Measurements from ENCODE around the gene C1orf74.
A peak's percentile ranks its signal among the peaks of the same experiment; 100 is the strongest.

Gene C1orf74

GRCh38 chr1:209769171-209769904 lies 15.0 kb downstream of the C1orf74 start:
- DNase-seq, result no peak

DNA sequence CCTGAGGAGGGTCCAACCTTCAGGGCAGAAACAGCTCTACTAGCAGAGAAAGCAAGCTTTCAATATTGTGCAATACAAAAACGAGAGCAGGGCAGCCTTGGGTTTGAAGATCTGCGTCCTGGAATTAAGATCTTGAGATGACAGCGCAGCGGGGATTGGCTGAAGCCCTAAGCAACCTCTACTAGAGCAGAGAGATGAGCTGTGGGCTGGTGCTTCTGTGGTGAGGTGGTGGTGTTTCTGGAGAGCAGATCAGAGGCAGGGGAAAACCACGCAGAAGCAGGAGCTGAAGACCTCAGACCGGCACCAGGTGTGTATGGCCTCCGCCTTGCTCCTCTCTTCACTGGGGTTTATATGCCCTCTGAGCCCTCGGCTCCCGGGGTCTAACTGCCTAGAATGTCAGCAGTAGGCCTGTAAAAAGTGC lies 16.0 kb downstream of the C1orf74 start:
- no peak for DNase-seq

DNA sequence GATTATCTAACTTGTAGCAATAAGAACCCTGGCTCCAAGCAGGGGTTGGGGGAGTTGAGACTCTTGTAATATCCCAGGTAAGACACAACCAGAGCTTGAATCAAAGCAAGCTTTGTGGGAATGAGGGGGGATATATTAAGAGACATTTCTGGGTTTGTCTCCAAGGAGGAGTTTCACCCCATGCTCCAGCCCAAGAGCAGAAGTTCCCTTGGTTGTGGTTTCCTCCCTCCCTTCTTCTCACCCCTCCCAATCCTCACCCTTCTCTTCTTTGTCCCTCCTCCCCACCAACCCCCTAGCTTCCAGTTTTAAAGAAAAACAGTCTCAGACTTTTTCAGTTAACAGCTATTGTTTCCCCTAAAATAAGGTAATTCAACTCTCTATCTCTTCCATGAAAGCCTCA lies 16.7 kb downstream of the C1orf74 start:
- no peak for DNase-seq

DNA sequence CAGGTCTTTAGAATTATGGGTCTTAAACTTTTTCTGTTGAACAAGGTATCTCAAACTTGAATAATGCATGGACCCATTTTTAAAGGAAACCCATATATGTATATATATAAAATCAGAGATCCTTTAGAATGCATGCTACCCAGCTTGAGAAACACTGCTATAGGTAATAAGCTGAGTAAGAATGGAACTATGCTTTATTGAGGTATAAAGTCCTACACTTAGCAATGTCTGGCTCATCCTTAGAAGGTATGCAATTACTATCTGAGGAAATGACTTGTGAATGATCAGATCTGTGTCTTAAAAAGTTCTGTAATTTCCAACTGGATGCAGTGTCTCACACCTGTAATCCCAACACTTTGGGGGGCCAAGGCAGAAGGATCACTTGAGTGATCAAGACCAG lies 17.3 kb downstream of the C1orf74 start:
- no peak for DNase-seq

DNA sequence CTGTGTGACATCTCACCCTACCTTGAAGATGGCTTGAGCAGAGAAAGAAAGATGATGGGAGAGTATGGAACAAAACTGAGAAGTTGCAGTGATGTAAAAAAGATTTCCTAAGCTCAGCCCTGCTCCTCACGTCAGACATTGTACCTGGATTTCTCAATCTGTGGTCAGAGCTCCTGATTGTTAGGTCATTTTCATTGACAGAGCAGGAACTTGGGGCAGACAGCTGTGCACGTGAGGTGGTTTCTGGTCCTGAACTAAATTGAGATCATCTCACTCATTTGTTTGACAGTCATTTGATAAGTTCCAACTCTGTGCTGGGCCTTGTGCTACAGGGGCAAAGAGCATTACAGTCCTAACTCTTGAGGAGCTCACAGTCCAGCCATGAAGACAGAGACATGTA lies 18.3 kb downstream of the C1orf74 start:
- DNase-seq, result no peak

DNA sequence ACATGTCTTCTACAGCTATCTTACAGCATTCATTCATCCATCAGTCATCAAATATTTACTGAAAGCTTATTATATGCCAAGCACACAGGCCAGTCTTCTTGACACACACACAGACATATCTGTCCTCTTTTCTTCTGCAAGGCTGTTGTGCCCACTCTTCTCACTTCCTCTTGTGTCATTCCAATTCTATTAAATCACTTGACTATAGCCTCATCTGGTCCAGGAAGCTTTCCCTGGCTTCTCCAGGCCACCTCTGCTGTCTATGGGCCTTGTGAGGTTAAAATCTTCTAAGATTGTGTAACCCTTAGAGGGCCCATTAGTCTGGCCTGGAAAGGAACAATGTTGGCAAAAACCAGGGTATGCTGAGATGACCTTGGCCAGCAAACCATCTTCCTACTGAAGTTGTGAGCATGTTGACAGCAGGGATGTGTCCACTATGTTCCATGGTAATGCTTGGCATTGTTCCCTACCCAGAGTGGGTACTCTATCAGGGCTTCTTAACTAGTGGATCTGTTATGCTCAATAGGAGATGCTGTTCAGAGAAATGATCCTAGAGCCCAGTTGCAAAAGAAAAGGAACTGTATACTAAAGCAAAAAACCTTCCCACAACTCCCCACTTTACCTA lies 23.2 kb downstream of the C1orf74 start:
- DNase-seq, result no peak

GRCh38 chr1:209759829-209760359 lies 24.5 kb downstream of the C1orf74 start:
- no peak for DNase-seq

DNA sequence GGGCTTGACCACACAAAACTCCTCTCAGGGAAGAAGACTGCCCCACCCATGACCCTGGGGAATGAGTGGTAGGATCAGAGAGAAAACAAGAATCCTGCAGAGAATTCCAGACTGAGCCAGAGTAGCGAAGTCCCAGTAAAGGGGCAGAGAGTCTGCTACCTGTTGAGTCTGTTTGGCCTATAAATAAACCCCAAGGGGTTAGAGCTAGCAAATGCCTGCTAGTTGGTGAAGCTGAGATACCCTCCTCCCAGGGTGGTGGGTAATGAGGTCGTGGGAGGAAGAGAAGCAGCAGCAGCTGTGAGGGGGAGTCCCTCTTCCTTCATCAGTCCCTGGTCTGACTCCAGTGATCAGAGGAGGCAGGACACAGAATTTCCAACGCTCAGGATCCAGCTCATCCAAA lies 26.0 kb downstream of the C1orf74 start:
- DNase-seq, result no peak

DNA sequence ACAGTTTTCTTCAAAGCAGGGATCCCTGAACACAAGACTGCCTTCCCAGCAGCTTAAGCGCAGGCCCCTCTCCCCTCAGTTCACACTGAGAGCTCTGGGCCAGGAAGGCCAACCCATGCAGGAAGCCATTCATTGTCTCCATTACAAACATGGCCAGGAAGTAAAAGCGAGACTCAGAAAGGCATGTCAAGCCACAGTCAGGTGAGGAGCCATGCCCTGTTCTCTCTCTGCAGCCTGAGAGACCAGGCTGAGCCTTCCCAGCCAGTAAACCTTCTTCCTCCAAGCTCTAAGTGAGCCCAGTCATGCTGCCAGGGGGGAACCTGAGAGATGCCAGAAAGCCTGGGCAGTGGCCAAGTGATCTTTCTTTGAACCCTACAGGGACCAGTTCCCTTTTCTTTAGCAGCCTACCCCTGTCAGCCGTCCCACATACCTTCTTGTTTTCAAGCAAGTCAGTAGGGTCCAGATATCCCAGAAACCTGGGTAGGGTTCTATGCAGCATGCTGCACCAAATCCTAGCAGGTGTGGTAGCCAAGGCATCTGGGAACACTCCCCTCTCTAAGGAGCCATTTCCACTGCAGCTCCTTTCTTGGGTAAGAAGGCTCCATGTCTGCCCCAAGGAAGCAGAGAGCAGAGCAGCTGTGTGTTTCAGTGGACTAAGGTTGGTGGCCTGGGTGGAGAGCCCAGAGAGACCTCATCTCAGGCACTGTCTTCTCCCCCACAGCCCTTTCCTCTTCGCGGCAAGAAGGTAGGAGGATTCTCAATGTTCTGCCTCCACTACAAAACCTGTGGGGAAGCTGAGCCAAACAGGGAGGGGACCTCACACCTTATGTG lies 27.5 kb downstream of the C1orf74 start:
- DNase-seq, result no peak

GRCh38 chr1:209755926-209756614 lies 28.3 kb downstream of the C1orf74 start, which contains the start of gene TRAF3IP3:
Gene TRAF3IP3 (plus strand): TSS chr1:209756053. CDS start chr1:209760040, 3,987 bp downstream.
- DNase-seq, result no peak

DNA sequence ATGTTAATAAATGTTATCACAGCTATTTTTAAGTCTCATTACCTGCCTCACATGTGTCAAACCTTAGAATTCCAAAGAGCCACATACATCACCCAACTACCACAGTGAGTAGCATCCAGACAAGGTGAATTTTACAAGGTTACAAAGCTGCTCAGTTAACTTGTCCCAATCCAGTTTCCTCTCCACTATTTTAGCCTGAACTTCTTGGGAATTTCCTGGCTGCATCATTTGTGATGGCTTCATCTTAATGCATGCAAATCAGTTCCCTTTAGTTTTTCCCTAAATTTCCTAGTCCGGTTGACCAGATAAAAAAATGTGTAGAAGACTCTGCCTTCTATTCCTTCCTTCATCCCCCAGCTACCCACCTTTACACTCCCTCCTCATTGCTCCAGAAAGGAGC lies 29.1 kb downstream of the C1orf74 start:
- no peak for DNase-seq

DNA sequence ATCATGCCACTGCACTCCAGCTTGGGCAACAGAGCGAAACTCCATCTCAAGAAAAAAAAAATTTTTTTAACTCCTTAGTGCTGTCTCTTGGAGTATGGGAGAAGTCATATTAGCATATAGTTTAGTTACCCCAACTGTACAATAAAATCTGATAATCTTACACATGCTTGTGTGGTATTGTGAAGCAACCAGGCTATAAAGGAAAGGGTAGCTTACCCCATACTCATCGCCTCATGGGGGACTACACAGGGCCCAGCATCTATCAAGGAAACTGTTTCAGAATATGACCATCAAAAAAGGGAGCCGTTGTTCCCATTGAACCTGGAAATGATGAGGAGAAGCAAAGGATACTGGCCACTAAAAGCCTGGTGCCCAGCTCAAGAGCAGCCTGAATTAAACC lies 31.5 kb downstream of the C1orf74 start:
- no peak for DNase-seq

GRCh38 chr1:209751627-209752231 lies 32.6 kb downstream of the C1orf74 start:
- DNase-seq, result no peak

GRCh38 chr1:209749670-209750323 lies 34.6 kb downstream of the C1orf74 start:
- DNase-seq, result no peak

DNA sequence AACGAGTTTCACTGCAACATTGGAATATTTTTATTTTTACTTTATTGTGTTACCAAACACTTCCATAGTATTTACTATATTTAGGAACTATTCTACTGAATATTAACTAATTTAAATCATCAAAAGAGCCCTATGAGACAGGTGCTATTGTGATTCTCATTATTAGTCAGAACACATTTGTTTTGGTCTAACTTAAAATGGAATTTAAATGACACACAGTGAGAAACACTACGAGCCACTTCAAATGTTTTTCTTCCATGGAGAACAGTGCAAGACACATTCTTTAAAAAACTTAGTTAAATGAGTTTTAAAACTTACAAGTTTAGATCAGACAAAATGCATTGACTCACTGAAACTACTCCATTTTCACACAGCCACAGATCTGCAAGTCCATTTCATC lies 35.2 kb downstream of the C1orf74 start:
- no peak for DNase-seq

- DNase-seq, result no peak
Observed at GRCh38 chr1:209748620-209749019, 35.7 kb downstream of the C1orf74 start.

GRCh38 chr1:209747580-209748262 lies 36.6 kb downstream of the C1orf74 start:
- no peak for DNase-seq

DNA sequence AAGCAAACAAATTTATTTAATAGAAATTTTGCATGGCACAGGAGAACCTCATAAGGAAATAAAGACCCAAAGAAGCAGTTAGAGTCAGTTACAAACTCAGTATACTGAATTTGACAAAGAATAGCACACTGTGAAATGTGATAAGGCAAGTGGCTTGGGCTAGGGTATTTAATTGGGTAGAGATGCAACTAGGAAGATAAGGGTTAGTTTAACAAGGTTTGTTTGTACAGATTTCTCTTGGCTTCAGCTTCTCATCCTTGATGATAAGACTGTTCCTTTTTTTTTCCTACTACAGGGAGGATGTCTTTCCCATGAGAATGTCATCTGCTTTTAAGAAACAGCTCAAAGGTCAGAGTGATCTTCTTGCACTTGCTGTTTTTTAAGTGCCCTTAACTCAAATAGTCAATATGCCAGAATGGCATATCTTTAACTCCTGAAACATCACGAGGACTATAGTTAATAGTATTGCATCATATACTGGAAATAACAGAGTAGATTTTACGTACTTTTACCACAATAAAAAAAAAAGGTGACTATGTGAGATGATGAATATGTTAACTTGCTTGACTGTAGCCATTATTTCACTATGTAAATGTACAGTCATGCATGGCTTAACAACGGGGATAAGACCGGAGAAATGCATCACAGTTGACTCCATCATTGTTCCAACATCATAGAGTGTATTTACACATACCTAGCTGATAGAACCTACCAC lies 37.8 kb downstream of the C1orf74 start:
- DNase-seq, result no peak

DNA sequence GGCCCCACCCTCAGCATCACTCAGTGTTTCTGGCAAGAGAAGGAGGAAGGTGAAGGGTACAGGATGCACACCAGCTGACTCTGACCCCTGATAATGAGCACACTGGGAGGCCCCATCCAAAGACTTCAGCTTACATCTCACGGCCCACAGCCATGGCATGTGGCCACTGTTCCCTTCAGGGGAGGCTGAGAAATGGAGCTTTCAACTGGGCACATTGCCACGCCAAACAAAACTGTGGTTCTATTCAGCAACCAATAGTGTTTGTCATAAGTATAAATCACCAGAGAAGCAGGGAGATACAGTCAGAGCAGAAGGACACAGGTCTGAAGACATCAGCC lies 41.2 kb downstream of the C1orf74 start:
- peak; percentile 28 for DNase-seq

DNA sequence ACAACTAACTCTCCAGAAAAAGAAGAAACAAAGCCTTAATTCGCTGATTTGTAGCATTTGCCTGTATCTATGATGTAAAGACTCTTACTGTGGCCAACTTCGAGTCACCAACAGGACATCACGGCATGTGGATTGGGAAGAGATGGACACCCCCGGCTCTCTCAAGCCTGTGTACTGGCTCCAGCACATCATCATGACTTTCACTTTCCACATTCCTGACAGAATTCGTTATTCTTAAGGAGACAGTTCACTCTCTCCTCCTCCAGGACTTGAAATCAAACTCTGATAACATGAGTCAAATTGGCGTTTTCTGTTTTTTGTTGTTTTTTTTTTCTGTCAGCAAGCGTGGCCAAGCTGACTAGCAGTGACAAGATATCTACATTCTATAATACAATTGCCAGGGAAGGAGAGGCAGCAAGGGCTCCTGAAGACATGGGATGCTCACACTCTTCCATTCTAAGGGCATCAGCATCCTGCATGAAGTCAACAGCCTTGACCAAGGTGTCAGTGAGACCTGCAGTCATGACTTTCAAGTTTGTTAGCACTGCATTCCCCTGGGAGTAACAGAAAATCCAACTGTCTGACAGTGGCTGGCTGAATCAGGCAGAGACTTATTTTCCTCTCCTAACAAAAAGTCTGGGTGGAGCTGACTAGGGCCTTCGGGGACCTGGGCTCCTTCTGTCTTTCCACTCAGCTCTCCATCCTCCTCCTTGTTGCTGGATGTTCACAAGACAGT lies 41.8 kb downstream of the C1orf74 start:
- DNase-seq, result no peak

Measured in DMS153 (cell line).